NCI-H526 treated with DMSO at 0.1 percent for 48 hours (cell line): ENCODE measurements around the gene IGFBP5.

Experiments
- DNase-seq: peaks from one replicate; lab custom pipeline; 2025; lab: John Stamatoyannopoulos, UW

IGFBP5 gene

GRCh38 chr2:216713691-216714336 is 18.5 kb upstream of the IGFBP5 start:
- DNase-seq, result no peak

GRCh38 chr2:216711348-216711747 is 16.0 kb upstream of the IGFBP5 start:
- DNase-seq, result no peak

- no peak for DNase-seq
Observed at GRCh38 chr2:216710551-216711301, 15.4 kb upstream of the IGFBP5 start.

GRCh38 chr2:216702756-216703155 is 7.4 kb upstream of the IGFBP5 start:
- no peak for DNase-seq

- DNase-seq, result no peak
Observed at GRCh38 chr2:216701544-216701943, 6.2 kb upstream of the IGFBP5 start.

- no peak for DNase-seq
Observed at GRCh38 chr2:216700781-216701180, 5.4 kb upstream of the IGFBP5 start.

GRCh38 chr2:216700088-216700567 is 4.8 kb upstream of the IGFBP5 start:
- DNase-seq, result no peak

DNA sequence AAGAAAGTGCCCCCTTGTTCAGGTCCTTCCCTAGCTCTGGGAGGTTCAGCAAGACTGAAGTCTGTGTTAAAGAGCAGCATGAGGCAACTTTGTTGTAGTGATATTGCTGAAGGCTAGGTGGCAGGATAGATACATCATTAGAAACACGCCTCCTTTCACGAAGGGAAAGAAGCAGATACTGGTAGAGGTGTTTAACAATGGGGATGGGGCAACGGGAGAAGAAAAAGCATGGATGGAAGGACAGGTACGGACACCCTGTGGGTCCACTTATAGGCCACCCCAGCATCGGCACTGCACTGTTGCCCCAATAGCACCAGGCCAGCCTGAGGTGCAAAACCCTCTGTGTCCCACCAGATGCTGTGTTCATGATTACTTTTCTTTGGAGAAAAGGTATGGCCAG is 3.5 kb upstream of the IGFBP5 start:
- DNase-seq, result peak; percentile 66

- DNase-seq, result no peak
Observed at GRCh38 chr2:216698293-216698692, 2.9 kb upstream of the IGFBP5 start.

- peak; percentile 11 for DNase-seq
Observed at GRCh38 chr2:216696751-216697560, 1.6 kb upstream of the IGFBP5 start.

DNA sequence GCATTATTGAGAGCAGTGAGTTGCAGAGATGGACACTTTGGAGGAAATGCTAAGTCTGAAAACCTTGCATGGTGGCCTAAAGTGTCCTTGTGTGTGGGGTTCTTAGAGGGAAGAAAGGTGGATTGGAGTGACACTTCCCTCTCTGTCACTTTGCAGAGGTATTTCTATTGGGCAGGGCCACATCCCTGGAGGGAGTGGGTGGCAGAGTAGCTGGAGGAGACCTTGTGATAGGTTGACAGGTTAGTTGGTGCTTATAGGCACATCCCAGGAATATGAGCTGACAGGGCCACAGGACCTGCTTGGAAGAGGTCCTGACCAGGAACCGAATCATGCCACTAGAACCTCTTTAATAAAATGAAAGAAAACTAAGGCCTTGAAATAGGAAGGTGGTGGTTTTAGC is 972 bp upstream of the IGFBP5 start:
- DNase-seq, result no peak

- no peak for DNase-seq
Observed at GRCh38 chr2:216694826-216695217, 527 bp downstream of the IGFBP5 start.

DNA sequence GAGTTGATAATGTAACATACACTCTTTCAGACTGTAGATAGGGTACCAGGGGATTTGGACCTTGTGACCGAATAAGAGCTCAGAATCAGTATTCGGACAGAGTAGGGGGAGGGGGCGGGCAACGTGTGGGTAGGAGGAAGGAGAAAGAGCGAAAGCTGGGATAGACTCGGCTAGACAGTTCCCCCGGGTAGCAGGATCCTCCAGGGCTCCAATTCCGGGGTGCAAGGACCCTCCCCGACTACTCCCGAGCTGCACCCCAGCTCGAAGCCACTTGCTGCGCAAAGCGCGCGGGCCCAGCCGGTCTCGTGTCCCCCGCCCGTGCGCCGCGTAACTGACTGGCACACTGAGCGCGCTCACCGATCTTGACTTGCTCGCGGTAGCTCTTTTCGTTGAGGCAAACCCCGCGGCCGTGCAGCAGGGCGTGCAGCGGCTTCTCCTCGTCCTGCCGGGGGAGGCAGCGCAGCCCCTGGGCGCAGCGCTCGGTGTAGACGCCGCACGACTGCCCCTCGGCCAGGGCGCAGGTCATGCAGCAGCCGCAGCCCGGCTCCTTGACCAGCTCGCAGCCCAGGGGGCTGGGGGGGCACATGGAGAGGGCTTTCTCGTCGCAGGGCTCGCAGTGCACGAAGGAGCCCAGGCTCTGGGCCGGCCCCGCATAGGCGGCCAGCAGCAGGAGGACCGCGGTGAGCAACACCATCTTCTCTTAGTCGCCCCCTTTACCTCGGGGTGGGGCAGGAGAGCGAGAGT is 1.1 kb downstream of the IGFBP5 start:
- DNase-seq, result peak; percentile 48

- no peak for DNase-seq
Observed at GRCh38 chr2:216693414-216694080, 1.8 kb downstream of the IGFBP5 start.

DNA sequence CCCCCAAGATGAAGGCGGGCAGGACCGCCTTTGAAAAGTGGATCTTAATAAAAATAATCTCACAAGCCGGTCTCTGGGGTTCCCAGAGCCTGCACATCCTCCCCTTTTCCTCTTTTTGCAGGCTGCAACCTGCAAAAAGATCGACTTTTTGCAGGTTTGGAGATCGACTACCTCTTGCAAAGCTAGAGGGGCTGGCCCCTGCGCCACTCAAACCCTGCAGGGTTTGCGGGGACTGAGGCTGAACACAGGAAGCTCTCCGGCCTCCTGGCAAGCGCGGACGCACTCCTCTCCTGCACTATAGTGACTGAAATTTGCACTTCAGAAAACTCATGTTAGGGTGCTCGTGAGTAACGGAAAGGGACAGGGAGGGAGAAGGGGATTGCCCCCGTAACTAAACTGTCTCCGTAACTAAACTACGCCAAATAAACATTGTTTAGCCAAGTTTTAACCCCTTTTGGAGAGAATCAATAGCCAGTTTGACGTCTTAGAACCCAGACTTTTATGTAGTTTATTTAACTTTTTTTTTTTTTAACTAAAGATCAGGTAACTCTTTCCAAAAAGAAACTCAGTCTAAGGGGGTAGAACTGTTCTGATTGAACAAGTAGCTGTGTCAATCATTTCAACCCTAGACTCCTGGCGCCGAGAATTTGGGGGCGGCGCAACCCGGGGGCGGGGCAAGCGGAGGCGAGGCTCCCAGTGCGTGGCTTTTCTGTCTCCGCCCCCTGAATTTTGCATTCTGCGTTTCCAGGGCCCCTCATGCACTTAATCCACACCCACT is 2.5 kb downstream of the IGFBP5 start:
- DNase-seq, result peak; percentile 35

DNA sequence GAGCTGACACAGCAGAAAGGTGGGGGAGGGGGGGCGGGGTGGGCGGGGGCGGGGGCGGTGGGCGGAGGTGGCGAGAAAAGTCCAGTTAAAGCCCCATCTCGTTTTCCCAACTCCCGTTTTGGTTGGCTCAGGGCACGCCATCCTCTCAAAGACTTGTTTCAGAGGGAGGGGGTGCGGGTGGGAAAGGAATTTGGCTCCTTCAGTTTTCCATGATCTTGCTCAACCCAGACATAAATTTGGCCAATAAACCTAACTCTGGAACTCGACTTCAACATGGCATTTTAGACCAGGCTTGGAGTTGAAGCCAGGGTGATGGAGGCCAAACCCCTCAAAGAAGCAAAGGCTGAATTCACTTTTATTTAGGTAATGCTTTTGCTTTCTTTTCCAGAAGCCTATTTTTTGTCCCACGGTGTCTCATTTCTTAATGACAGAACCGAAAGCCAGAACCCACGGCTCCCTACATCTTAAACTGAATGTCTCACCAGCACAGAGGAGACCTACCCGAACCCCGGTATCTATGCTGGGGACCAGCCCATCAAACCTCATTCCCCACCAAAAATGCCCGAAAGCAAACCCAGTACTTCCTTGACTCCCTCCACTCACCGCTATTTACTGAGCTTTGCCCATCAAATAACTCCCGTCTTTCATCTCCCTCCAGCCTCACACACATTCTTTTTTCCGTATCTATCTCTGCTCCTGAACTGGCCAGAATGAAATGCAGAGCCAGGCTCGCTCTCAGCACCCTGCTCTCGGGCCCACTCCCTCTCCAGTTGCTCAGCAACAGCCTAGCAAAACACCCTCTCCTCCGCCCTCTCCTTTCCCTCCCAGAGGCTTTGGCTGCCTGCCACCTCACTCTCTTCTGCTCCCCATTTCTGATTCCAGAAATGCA is 4.3 kb downstream of the IGFBP5 start:
- peak; percentile 66 for DNase-seq

GRCh38 chr2:216690456-216690852 is 4.9 kb downstream of the IGFBP5 start:
- no peak for DNase-seq

DNA sequence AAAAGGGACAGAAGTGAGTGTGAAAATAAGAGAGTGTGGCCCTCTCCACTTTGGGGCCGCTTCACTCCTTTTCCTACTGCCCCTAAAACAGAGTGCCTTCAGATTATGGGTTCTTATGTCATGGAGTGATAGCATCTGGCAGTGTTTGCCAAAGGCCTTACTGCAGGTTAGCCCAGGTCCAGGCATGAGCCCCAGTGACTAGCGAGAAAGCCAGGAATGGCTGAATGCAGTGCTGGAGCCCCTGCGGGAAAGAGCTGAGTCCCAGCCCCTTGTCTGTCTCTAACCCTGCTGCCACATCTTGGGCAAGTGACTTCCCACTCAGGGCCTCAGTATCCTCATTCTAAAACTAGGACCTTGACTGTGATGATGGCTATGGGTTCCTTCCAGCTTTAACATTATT is 6.0 kb downstream of the IGFBP5 start:
- no peak for DNase-seq

DNA sequence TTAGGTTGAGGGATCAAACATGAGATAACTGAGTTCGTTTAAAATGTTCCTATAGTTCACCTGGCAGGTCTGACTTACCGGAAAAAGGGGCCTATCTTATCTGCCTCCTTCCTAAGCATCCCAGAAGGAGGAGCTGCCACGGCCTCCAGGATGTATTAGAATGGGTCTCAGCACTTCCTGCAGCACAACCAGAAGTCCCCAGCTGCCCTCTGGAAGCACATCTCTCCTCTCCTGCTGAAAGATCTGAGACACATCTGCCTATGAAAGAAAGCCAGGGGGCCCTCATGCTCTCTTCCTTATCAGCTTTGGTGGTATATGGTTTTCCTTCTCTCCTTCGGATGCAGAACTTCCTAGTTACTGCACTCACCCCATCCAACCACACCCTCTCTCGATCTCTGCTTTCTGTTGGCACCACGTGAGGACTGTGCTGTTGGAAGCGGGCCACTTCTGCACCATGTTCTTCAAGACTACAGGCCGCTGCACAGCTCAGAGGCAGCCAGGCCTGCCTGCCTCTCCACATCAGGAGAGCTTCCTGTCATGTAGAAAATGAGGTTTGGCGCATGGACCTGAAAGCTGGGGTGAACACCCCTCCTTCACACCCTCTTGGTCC is 6.5 kb downstream of the IGFBP5 start:
- no peak for DNase-seq
